Dermis lymphatic vessel endothelial cell (primary cell): Measurements from ENCODE around the gene CEP43. TPM values are rescaled to one million over a fixed set of nuclear protein-coding genes. Genes with fewer than 3 reads are reported as not detected.

Experiments
- total RNA-seq: library from RNA; depleted of rRNA; stranded (reverse); fragments of >200 nt; gene quantifications from 2 replicates; pipeline ENCODE4 v1.2.1, GENCODE V29; 2014

Gene CEP43
- 8.1 and 12.2 TPM in 2 replicates for total RNA-seq

GRCh38 chr6:166999145-166999883 is at the start of gene CEP43:
Gene CEP43, plus strand, starts transcription at chr6:166999397. Its CDS starts 16 bp downstream, at chr6:166999413.

GRCh38 chr6:166956444-166957086 is 42.6 kb upstream of the CEP43 start, which contains the start of gene RNASET2:
Gene RNASET2, minus strand, starts transcription at chr6:166956550. Its CDS starts 368 bp downstream, at chr6:166956182.

Other genes starting within 250 kb of the CEP43 start
- 10.1 and 21.0 TPM in 2 replicates for gene RNASET2, start 42.8 kb upstream of the CEP43 start, total RNA-seq
- gene CCR6, start 123.7 kb downstream of the CEP43 start, total RNA-seq, result not detected in 2 replicates
- gene GPR31, start 158.6 kb downstream of the CEP43 start, total RNA-seq, result not detected in 2 replicates